LoVo (cell line): Measurements from ENCODE around the gene OSBP2.
A peak's percentile ranks its signal among the peaks of the same experiment; 100 is the strongest.
"Not testable (repeated sequence)": the region's sequence is repeated elsewhere in the genome, so short reads cannot be mapped to it uniquely, and the experiment has no call there.

Experiments used
- DNase-seq: peaks from one replicate; pipeline ENCODE4 v3.0.0-alpha.2; 2016; ENCODE audit warnings: low spot score

Gene OSBP2

GRCh38 chr22:30694640-30695350 is at the start of gene OSBP2:
Gene OSBP2 (plus strand): TSS chr22:30694874. CDS start chr22:30694910, 36 bp downstream.
- peak; percentile 47 for DNase-seq

GRCh38 chr22:30646518-30647160 is 48.0 kb upstream of the OSBP2 start:
- DNase-seq: no peak

- no peak for DNase-seq
Measured at GRCh38 chr22:30647536-30647935, 47.1 kb upstream of the OSBP2 start.

GRCh38 chr22:30648825-30649224 is 45.8 kb upstream of the OSBP2 start:
- no peak for DNase-seq

GRCh38 chr22:30649430-30650007 is 45.2 kb upstream of the OSBP2 start:
- peak; percentile 92 for DNase-seq

GRCh38 chr22:30650508-30651116 is 44.1 kb upstream of the OSBP2 start:
- no peak for DNase-seq

- DNase-seq: no peak
Measured at GRCh38 chr22:30652852-30653251, 41.8 kb upstream of the OSBP2 start.

- no peak for DNase-seq
Measured at GRCh38 chr22:30654361-30654760, 40.3 kb upstream of the OSBP2 start.

- no peak for DNase-seq
Measured at GRCh38 chr22:30655532-30655931, 39.1 kb upstream of the OSBP2 start.

- no peak for DNase-seq
Measured at GRCh38 chr22:30662040-30662439, 32.6 kb upstream of the OSBP2 start.

- DNase-seq: no peak
Measured at GRCh38 chr22:30664798-30665197, 29.9 kb upstream of the OSBP2 start.

- no peak for DNase-seq
Measured at GRCh38 chr22:30665266-30665665, 29.4 kb upstream of the OSBP2 start.

GRCh38 chr22:30665786-30666185 is 28.9 kb upstream of the OSBP2 start:
- DNase-seq: peak; percentile 43

- peak; percentile 67 for DNase-seq
Measured at GRCh38 chr22:30667107-30667493, 27.6 kb upstream of the OSBP2 start.

GRCh38 chr22:30667494-30668385 is 26.9 kb upstream of the OSBP2 start, which contains the start of gene DUSP18:
Gene DUSP18 (minus strand): TSS chr22:30667875. CDS start chr22:30664003, 3,872 bp downstream.
- peak; percentile 93 for DNase-seq

GRCh38 chr22:30668386-30668710 is 26.3 kb upstream of the OSBP2 start:
- DNase-seq: no peak

GRCh38 chr22:30671071-30671470 is 23.6 kb upstream of the OSBP2 start:
- DNase-seq: no peak

- no peak for DNase-seq
Measured at GRCh38 chr22:30673136-30673535, 21.5 kb upstream of the OSBP2 start.

GRCh38 chr22:30674482-30674881 is 20.2 kb upstream of the OSBP2 start:
- no peak for DNase-seq

- DNase-seq: no peak
Measured at GRCh38 chr22:30675436-30675835, 19.2 kb upstream of the OSBP2 start.

GRCh38 chr22:30676565-30676964 is 18.1 kb upstream of the OSBP2 start:
- not testable (repeated sequence) for DNase-seq
